ENCODE results near the gene SPRR2G. TPM values are rescaled to one million over a fixed set of nuclear protein-coding genes. Genes with fewer than 3 reads are reported as not detected.

The SPRR2G gene
- total and polyA plus RNA-seq, 2 of the 8 experiments (the other 6 are each of a cell fraction or from before 2014, with no cell fraction given) = not detected

DNA sequence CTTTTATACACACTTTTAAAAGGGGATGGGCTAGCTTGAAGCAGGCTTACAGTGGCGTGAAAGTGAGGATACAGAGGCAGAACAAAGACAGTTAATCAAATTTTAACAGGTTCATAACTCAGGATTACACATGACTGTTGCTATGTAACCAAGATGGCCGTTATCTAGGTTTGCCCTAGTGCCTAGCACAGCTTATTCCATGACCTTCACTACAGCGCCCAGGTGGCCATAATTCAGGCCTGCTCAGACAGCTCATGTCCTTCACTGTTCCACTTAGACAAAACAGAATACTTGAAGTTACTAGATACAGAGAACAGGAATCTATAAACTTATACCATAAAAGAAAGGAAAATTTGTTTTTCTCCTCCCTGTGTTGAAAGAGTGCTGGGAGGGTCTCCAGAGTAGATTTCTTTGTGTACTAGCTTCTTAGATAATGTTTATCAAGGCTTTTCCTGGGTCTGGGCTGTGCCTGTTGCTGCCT lies 31.2 kb downstream of the SPRR2G start:
- Histone ChIP-seq H3K23ac (ENCODE audit: insufficient read length) (no peak overlapping the region), H3K18ac (ENCODE audit: extremely low read depth, low read length) (no peak overlapping the region), H3K23me2 (ENCODE audit: low read depth, low read length) (no peaks in the 10 kb centered on the region), H2BK20ac (ENCODE audit: low read length) (no peak overlapping the region), H2BK120ac (replicated peaks; ENCODE audit: low read depth, low read length) (peak overlapping the region; percentile 90), H2BK5ac (ENCODE audit: low read depth, low read length) (no peak overlapping the region), H4K91ac (replicated peaks; ENCODE audit: insufficient read length, low read length) (no peak overlapping the region), H3K9me3 (ENCODE audit: insufficient read depth in 2 of 2, low read depth in 1 of 2, low read length in 1 of 2) (peaks cover under 1 to 2% of the 10 kb centered on the region in 2 experiments; a peak in 1 of 4 replicates), H3K4ac (replicated peaks; ENCODE audit: insufficient read length, low read depth, low read length) (no peak overlapping the region), H4K5ac (ENCODE audit: insufficient read length, low read depth, low read length) (no peak overlapping the region), H2AK5ac (ENCODE audit: low read depth, low read length) (no peak overlapping the region; the same call in 1 of the 2 replicates), H3K56ac (replicated peaks; ENCODE audit: insufficient read length, low read depth, low read length) (no peak overlapping the region), H3K27me3 (replicated peaks in 1 of 4; ENCODE audit: control insufficient read depth in 3 of 4, extremely low read depth in 1 of 4, insufficient read depth in 3 of 4, low read length in 3 of 4) (no peaks in the 10 kb centered on the region), H4K8ac (ENCODE audit: extremely low read depth, insufficient read depth, low read length) (no peak overlapping the region), H3K27ac (ENCODE audit: low read depth, low read length) (no peak overlapping the region), H3K4me3 (ENCODE audit: extremely low read depth in 1 of 4, insufficient read depth in 2 of 4, low read depth in 3 of 4, low read length in 4 of 4) (no peak overlapping the region), H3K36me3 (ENCODE audit: control insufficient read depth in 2 of 4, insufficient read depth in 4 of 4, low read length in 3 of 4) (no peaks in the 10 kb centered on the region), H3K4me1 (replicated peaks in 1 of 4; ENCODE audit: control insufficient read depth in 3 of 4, insufficient read depth in 4 of 4, low read length in 3 of 4) (peaks cover 0 to 5% (median 2%) of the 10 kb centered on the region in 4 experiments; a peak in 2 of 7 replicates), H3K9ac (replicated peaks in 1 of 4; ENCODE audit: extremely low read depth in 1 of 4, low read depth in 3 of 4, low read length in 3 of 4) (no peak overlapping the region), H2BK15ac (ENCODE audit: low read length) (no peak overlapping the region), H3K79me1 (ENCODE audit: low read depth, low read length) (no peaks in the 10 kb centered on the region), H3K4me2 (ENCODE audit: insufficient read depth in 1 of 2, low read depth in 2 of 2, low read length in 2 of 2) (no peak overlapping the region), H3K79me2 (ENCODE audit: control insufficient read depth in 1 of 2, insufficient read depth in 2 of 2, low read length in 2 of 2) (no peaks in the 10 kb centered on the region), H3K14ac (ENCODE audit: insufficient read length) (no peak overlapping the region), H4K20me1 (replicated peaks in 1 of 2; ENCODE audit: control insufficient read depth in 1 of 2, insufficient read depth in 2 of 2, low read length in 2 of 2) (no peaks in the 10 kb centered on the region), H2AFZ (ENCODE audit: low read length) (peak overlapping the region; percentile 52; the same call in 1 of the 2 replicates), H2BK12ac (ENCODE audit: low read depth, low read length) (no peak overlapping the region)
- 88% methylated on average over 3 of the region's 3 CpGs; no CpG with 5 or more reads in 1 of the 2 experiments for whole genome bisulfite sequencing, 2 experiments (ENCODE audit: extremely low coverage in 1 of 2, insufficient coverage in 1 of 2, insufficient read length in 1 of 2, insufficient replicate concordance in 2 of 2, low coverage in 1 of 2, low lambda C conversion rate in 2 of 2, missing lambda C conversion rate in 1 of 2)
- no peak for FAIRE-seq
- CTCF ChIA-PET (ENCODE audit: partially characterized antibody) = interaction anchor here (0.5 to 0.8 kb wide), 2 partner anchors 27 to 81 kb away, joined by 3 read pairs; no protein-coding TSS in a partner anchor
- DNase-seq (ENCODE audit: low read depth in 1 of 2, low spot score in 2 of 2) = no peak
- POLR2A ChIA-PET (ENCODE audit: partially characterized antibody) = no interaction called here
- TF ChIP-seq GTF2F1 (IDR thresholded peaks at IDR 0.05; ENCODE audit: borderline replicate concordance, low read depth, low read length) = no peak
- TF ChIP-seq, protein P1, sequence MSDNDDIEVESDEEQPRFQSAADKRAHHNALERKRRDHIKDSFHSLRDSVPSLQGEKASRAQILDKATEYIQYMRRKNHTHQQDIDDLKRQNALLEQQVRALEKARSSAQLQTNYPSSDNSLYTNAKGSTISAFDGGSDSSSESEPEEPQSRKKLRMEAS (IDR thresholded peaks at IDR 0.05) = no peak
- TF ChIP-seq EGR1 (IDR thresholded peaks at IDR 0.05; ENCODE audit: borderline replicate concordance, low read depth, low read length) = no peak
- no peak for TF ChIP-seq ASH2L (IDR thresholded peaks at IDR 0.05; ENCODE audit: low read length)
- TF ChIP-seq CEBPB (IDR thresholded peaks at IDR 0.05; ENCODE audit: low read depth, low read length) = no peak
- TF ChIP-seq RFX5 (IDR thresholded peaks at IDR 0.05; ENCODE audit: borderline replicate concordance, low read depth, low read length) = no peak
- TF ChIP-seq TCF12 (IDR thresholded peaks at IDR 0.05; ENCODE audit: low read depth, low read length) = no peak
- TF ChIP-seq CTBP2 (IDR thresholded peaks at IDR 0.05; ENCODE audit: borderline replicate concordance, insufficient read depth, insufficient read length, low read length) = no peak
- no peak for TF ChIP-seq GABPA (IDR thresholded peaks at IDR 0.05; ENCODE audit: borderline replicate concordance, insufficient read depth, low read length)
- TF ChIP-seq TAF1 (IDR thresholded peaks at IDR 0.05; ENCODE audit: low read depth, low read length) = no peak
- no peak for TF ChIP-seq POLR2A (IDR thresholded peaks at IDR 0.05; ENCODE audit: control extremely low read depth in 1 of 2, low read depth in 2 of 2, low read length in 2 of 2)
- TF ChIP-seq JUN (IDR thresholded peaks at IDR 0.05; ENCODE audit: low read depth, low read length) = no peak

Data from H1 (cell line).